Measurements from ENCODE around the gene LSMEM2. TPM values are rescaled to one million over a fixed set of nuclear protein-coding genes. Genes with fewer than 3 reads are reported as not detected.
"Not testable (repeated sequence)": the region's sequence is repeated elsewhere in the genome, so short reads cannot be mapped to it uniquely, and the experiment has no call there.

Gene LSMEM2
- total and polyA plus RNA-seq, 12 donors, result 1.9 to 45.2 (median 31.7) TPM

- TF ChIP-seq CTCF (IDR thresholded peaks at IDR 0.05), result no peak
- 57 to 60% methylated on average over 2 of the region's 2 CpGs for WGBS, 2 donors
- peaks cover 1 to 33% (median 21%) of the 10 kb centered on the region in 9 donors for H3K36me3 ChIP-seq
- H3K9me3 ChIP-seq, result peaks cover 0 to 7% (median 0%) of the 10 kb centered on the region in 11 donors
- ATAC-seq, result no peak
- intact Hi-C loops (cut with DNase I), result loop anchor here in 1 of 10 donors (10.0 kb wide), 1 partner anchor 63 kb away; the partner anchor contains the start of genes HYAL2 and TUSC2
- no peaks in the 10 kb centered on the region for H3K27me3 ChIP-seq
- H3K27ac ChIP-seq, result peak overlapping the region in 9 of 10 donors; percentile 94 to 100 (median 99)
- peak overlapping the region in 2 of 10 donors; percentile 69 to 72 for H3K4me3 ChIP-seq
- peaks cover 39 to 82% (median 54%) of the 10 kb centered on the region in 9 donors for H3K4me1 ChIP-seq
- DNase-seq, result no peak
Measured at GRCh38 chr3:50261505-50261904, 17.4 kb upstream of the LSMEM2 start.

- ATAC-seq, H3K4me3 ChIP-seq, H3K9me3 ChIP-seq, DNase-seq, H3K27me3 ChIP-seq: not testable (repeated sequence)
- peaks cover 0 to 26% (median 14%) of the 10 kb centered on the region in 9 donors for H3K36me3 ChIP-seq
- intact Hi-C loops (cut with DNase I), result loop anchor here in 1 of 10 donors (10.0 kb wide), 1 partner anchor 63 kb away; the partner anchor contains the start of genes HYAL2 and TUSC2
- peaks cover 41 to 82% (median 55%) of the 10 kb centered on the region in 9 donors for H3K4me1 ChIP-seq
- 97 to 99% methylated on average over 4 of the region's 4 CpGs for WGBS, 2 donors
- peak overlapping the region in 7 of 10 donors; percentile 97 to 100 (median 99) for H3K27ac ChIP-seq
Measured at GRCh38 chr3:50262200-50262599, 16.7 kb upstream of the LSMEM2 start.

- 84 to 91% methylated on average over 7 of the region's 7 CpGs for WGBS, 2 donors
- DNase-seq (no peak), ATAC-seq (no peak)
- intact Hi-C loops (cut with DNase I), result loop anchor here in 1 of 10 donors (10.0 kb wide), 1 partner anchor 62 kb away; the partner anchor contains the start of genes HYAL2 and TUSC2
- Histone ChIP-seq H3K9me3 (peaks cover 0 to 2% (median 0%) of the 10 kb centered on the region in 11 donors), H3K27ac (peak overlapping the region in 6 of 10 donors; percentile 16 to 99 (median 95)), H3K4me3 (no peak overlapping the region), H3K36me3 (peaks cover 0 to 20% (median 9%) of the 10 kb centered on the region in 9 donors), H3K4me1 (peaks cover 41 to 81% (median 58%) of the 10 kb centered on the region in 9 donors), H3K27me3 (peaks cover 0 to 12% (median 0%) of the 10 kb centered on the region in 7 donors)
- no peak for TF ChIP-seq CTCF (IDR thresholded peaks at IDR 0.05)
Measured at GRCh38 chr3:50262778-50263177, 16.1 kb upstream of the LSMEM2 start.

DNA sequence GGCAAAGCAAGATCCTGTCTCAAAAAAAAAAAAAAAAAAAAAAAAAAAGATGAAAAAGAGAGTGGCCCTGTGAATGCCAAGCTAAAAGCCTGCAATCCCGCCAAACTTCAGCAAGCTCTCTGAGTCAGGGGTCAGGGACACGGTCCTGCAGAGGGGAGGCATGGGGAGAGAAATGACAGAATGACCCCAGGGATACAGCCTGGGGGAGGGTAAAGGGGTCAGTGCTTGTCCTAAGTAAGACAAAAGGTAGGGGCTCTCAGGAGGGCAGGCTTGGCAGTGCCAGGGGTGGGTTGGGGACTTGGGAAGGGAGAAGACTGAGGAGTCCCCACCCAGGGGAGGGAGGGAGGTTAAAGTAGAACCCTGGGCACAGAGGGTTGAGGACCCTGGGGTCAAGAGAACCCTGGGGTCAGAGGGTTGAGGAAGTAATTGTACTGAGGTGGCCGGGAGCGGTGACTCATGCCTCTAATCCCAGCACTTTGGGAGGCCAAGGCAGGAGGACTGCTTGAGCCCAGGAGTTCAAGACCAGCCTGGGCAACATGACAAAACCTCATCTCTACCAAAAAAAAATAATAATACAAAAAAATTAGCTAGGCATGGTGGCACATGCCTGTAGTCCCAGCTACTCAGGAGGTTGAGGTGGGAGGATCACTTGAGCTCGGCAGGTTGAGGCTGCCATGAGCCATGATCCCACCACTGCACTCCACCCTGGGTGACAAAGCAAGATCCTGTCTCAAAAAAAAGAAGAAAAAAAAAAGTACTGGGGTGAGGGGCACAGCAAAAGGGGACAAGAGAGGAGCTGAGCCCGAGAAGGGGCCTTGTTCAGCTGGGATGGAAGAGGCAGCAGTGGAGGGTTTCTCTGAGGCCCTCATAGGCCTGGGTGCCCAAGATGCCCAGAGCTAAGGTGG lies 15.2 kb upstream of the LSMEM2 start:
- Histone ChIP-seq H3K4me1 (peaks cover 41 to 81% (median 68%) of the 10 kb centered on the region in 9 donors), H3K4me3 (peak overlapping the region in 1 of 10 donors; percentile 7)

More for the DNA sequence above, 15.2 kb upstream of the LSMEM2 start:
- peak overlapping the region in 9 of 10 donors; percentile 61 to 98 (median 94) for H3K27ac ChIP-seq
- peaks cover 0 to 11% (median 0%) of the 10 kb centered on the region in 9 donors for H3K36me3 ChIP-seq
- WGBS, 2 donors, result 71 to 74% methylated on average over 6 of the region's 6 CpGs
- DNase-seq, result no peak
- ATAC-seq, result no peak
- H3K27me3 ChIP-seq, result peaks cover 0 to 14% (median 0%) of the 10 kb centered on the region in 7 donors
- H3K9me3 ChIP-seq, result no peaks in the 10 kb centered on the region
- no peak for TF ChIP-seq CTCF (IDR thresholded peaks at IDR 0.05)
- intact Hi-C loops (cut with DNase I), result loop anchor here in 1 of 10 donors (10.0 kb wide), 1 partner anchor 61 kb away; the partner anchor contains the start of genes HYAL2 and TUSC2

Measured in heart right ventricle (tissue), 16 donors.